WERI-Rb-1 (cell line): ENCODE measurements around the gene CCNL2.

Source experiments
- DNase-seq: peaks from one replicate; pipeline ENCODE4 v3.0.0-alpha.2; 2020
- H3K27ac ChIP-seq: fragments of 250-450 bp; sonication (Bioruptor Pico); 2 replicates; pipeline ENCODE4 v1.5.1; 2020; ENCODE audit warnings: mild to moderate bottlenecking, moderate library complexity
- H3K27me3 ChIP-seq: fragments of 250-450 bp; sonication (Bioruptor Pico); 2 replicates; pipeline ENCODE4 v1.5.1; 2021; ENCODE audit warnings: mild to moderate bottlenecking, low read depth, moderate library complexity; ENCODE audit not compliant: insufficient read depth, severe bottlenecking
- H3K36me3 ChIP-seq: fragments of 250-450 bp; sonication (Bioruptor Pico); 2 replicates; pipeline ENCODE4 v1.5.1; 2020; ENCODE audit warnings: mild to moderate bottlenecking, moderate library complexity
- H3K4me3 ChIP-seq: 2 replicates; pipeline ENCODE4 v1.5.1; 2011; ENCODE audit warnings: low read depth, mild to moderate bottlenecking, control low read depth, low read length
- H3K9me3 ChIP-seq: fragments of 250-450 bp; sonication (Bioruptor Pico); 2 replicates; pipeline ENCODE4 v1.5.1; 2021; ENCODE audit warnings: mild to moderate bottlenecking, moderate library complexity; ENCODE audit not compliant: severe bottlenecking
- CTCF ChIP-seq: IDR thresholded peaks from 2 replicates; pipeline ENCODE4 v1.5.1; 2011; ENCODE audit warnings: low read depth, mild to moderate bottlenecking, control low read depth, inconsistent platforms, low read length

The CCNL2 gene

GRCh38 chr1:1340791-1341548, 58.2 kb downstream of the CCNL2 start:
- no peak for TF ChIP-seq CTCF
- Histone ChIP-seq H3K4me3 (no peak overlapping the region), H3K27ac (no peak overlapping the region), H3K9me3 (no peaks in the 10 kb centered on the region), H3K27me3 (no peaks in the 10 kb centered on the region), H3K36me3 (peaks cover 42% of the 10 kb centered on the region)
- DNase-seq = no peak

- no peak for TF ChIP-seq CTCF
- Histone ChIP-seq H3K36me3 (peaks cover 47% of the 10 kb centered on the region), H3K27ac (no peak overlapping the region), H3K4me3 (no peak overlapping the region), H3K9me3 (no peaks in the 10 kb centered on the region), H3K27me3 (no peaks in the 10 kb centered on the region)
- DNase-seq = no peak
Observed at GRCh38 chr1:1340185-1340584, 59.0 kb downstream of the CCNL2 start.

GRCh38 chr1:1338278-1338677, 60.9 kb downstream of the CCNL2 start:
- H3K27ac ChIP-seq = no peak overlapping the region
- H3K9me3 ChIP-seq = no peaks in the 10 kb centered on the region
- TF ChIP-seq CTCF = no peak
- H3K4me3 ChIP-seq = no peak overlapping the region
- H3K27me3 ChIP-seq = no peaks in the 10 kb centered on the region
- H3K36me3 ChIP-seq = peaks cover 55% of the 10 kb centered on the region
- DNase-seq = no peak

- Histone ChIP-seq H3K36me3 (peaks cover 55% of the 10 kb centered on the region), H3K27me3 (no peaks in the 10 kb centered on the region), H3K4me3 (no peak overlapping the region), H3K27ac (no peak overlapping the region), H3K9me3 (no peaks in the 10 kb centered on the region)
- no peak for TF ChIP-seq CTCF
- DNase-seq = peak; percentile 59
Observed at GRCh38 chr1:1337793-1338147, 61.4 kb downstream of the CCNL2 start.

- no peak overlapping the region for H3K27ac ChIP-seq
- H3K36me3 ChIP-seq = peaks cover 52% of the 10 kb centered on the region
- H3K27me3 ChIP-seq = no peaks in the 10 kb centered on the region
- H3K9me3 ChIP-seq = no peaks in the 10 kb centered on the region
- no peak overlapping the region for H3K4me3 ChIP-seq
- TF ChIP-seq CTCF = no peak
- no peak for DNase-seq
Observed at GRCh38 chr1:1336931-1337792, 62.0 kb downstream of the CCNL2 start.
